Common myeloid progenitor, CD34-positive (primary cell): ENCODE measurements around the gene STAT6.

ENCODE experiments used
- CTCF ChIA-PET: fragments of 350-600 bp; sonication (Branson Sonifier 250); formaldehyde crosslinking; loops from one replicate; lab custom pipeline; 2021; ENCODE audit warnings: antibody characterized with exemption; lab: Charles Lee
- POLR2A ChIA-PET: fragments of 350-600 bp; sonication (Branson Sonifier 250); formaldehyde crosslinking; loops from one replicate; lab custom pipeline; 2021; ENCODE audit warnings: antibody characterized with exemption; lab: Charles Lee
- DNase-seq, 3 donors: peaks; one replicate each; pipeline versions ENCODE4 v3.0.0 to v3.0.0-alpha.2; 2013
- H3K27ac ChIP-seq, 2 experiments: 1 replicate in 1 of 2; 2 replicates in 1 of 2; pipeline ENCODE4 v1.7.0; 2013; ENCODE audit warnings: inconsistent platforms in 2 of 2, low read length in 2 of 2, mild to moderate bottlenecking in 2 of 2, low read depth in 1 of 2, moderate library complexity in 1 of 2; ENCODE audit not compliant: severe bottlenecking in 2 of 2, insufficient read depth in 1 of 2, poor library complexity in 1 of 2
- H3K27me3 ChIP-seq, 5 experiments: replicated peaks in 2 of 5; 1 replicate in 3 of 5; 2 replicates in 2 of 5; pipeline versions ENCODE4 v1.6.1 to v1.7.0; 2013; ENCODE audit warnings: low read length in 4 of 5, mild to moderate bottlenecking in 2 of 5, moderate library complexity in 2 of 5, inconsistent platforms in 1 of 5; ENCODE audit not compliant: insufficient read depth in 5 of 5, control insufficient read depth in 4 of 5
- H3K36me3 ChIP-seq, 4 experiments: 1 replicate in 2 of 4; 2 replicates in 2 of 4; pipeline versions ENCODE4 v1.6.1 to v1.7.0; 2013; ENCODE audit warnings: low read length in 3 of 4, control low read depth in 1 of 4, mild to moderate bottlenecking in 1 of 4; ENCODE audit not compliant: control insufficient read depth in 4 of 4, insufficient read depth in 4 of 4
- H3K4me1 ChIP-seq, 4 experiments: 1 replicate in 3 of 4; 2 replicates in 1 of 4; pipeline versions ENCODE4 v1.6.1 to v1.7.1; 2013; ENCODE audit warnings: low read length in 3 of 4, mild to moderate bottlenecking in 3 of 4, control low read depth in 1 of 4, inconsistent platforms in 1 of 4, moderate library complexity in 1 of 4; ENCODE audit not compliant: control insufficient read depth in 4 of 4, insufficient read depth in 4 of 4; ENCODE audit errors: control extremely low read depth in 1 of 4
- H3K4me3 ChIP-seq, 7 experiments: 1 replicate in 4 of 7; 2 replicates in 3 of 7; pipeline versions ENCODE4 v1.5.1 to v1.7.0; 2013; ENCODE audit warnings: mild to moderate bottlenecking in 7 of 7, low read length in 6 of 7, moderate library complexity in 6 of 7, inconsistent platforms in 2 of 7, low read depth in 2 of 7, control low read depth in 1 of 7; ENCODE audit not compliant: insufficient read depth in 4 of 7, control insufficient read depth in 1 of 7; ENCODE audit errors: extremely low read depth in 1 of 7
- H3K9me3 ChIP-seq, 5 experiments: 1 replicate in 4 of 5; 2 replicates in 1 of 5; pipeline versions ENCODE4 v1.6.1 to v1.7.1; 2013; ENCODE audit warnings: low read length in 4 of 5, mild to moderate bottlenecking in 2 of 5, inconsistent platforms in 1 of 5, low read depth in 1 of 5, moderate library complexity in 1 of 5; ENCODE audit not compliant: control insufficient read depth in 4 of 5, insufficient read depth in 2 of 5; ENCODE audit errors: control extremely low read depth in 1 of 5
- WGBS: methylation state at CpG from one replicate; pipeline ENCODE4 v1.1.5; 2013; ENCODE audit not compliant: insufficient coverage; 5-methylcytosine and 5-hydroxymethylcytosine counted together

Gene STAT6

GRCh38 chr12:57047981-57048380, 63.2 kb downstream of the STAT6 start:
- no peak for DNase-seq
- no peaks in the 10 kb centered on the region for H3K36me3 ChIP-seq
- no peak overlapping the region for H3K27ac ChIP-seq
- no peaks in the 10 kb centered on the region for H3K27me3 ChIP-seq
- ChIA-PET CTCF (interaction anchor here (0.8 to 4.4 kb wide), 8 partner anchors 11 to 125 kb away, joined by 3 to 25 read pairs (median 5); no protein-coding TSS in a partner anchor), POLR2A (no interaction called here)
- H3K4me1 ChIP-seq, result peaks cover 0 to 28% (median 7%) of the 10 kb centered on the region in 4 experiments
- no CpG with 5 or more reads among the region's 1 CpG for WGBS
- no peaks in the 10 kb centered on the region for H3K9me3 ChIP-seq
- no peak overlapping the region for H3K4me3 ChIP-seq

GRCh38 chr12:57046947-57047890, 63.9 kb downstream of the STAT6 start:
- Histone ChIP-seq H3K9me3 (no peaks in the 10 kb centered on the region), H3K27ac (no peak overlapping the region), H3K27me3 (no peaks in the 10 kb centered on the region), H3K4me3 (no peak overlapping the region), H3K36me3 (no peaks in the 10 kb centered on the region), H3K4me1 (peaks cover 0 to 28% (median 7%) of the 10 kb centered on the region in 4 experiments)
- CTCF ChIA-PET, result interaction anchor here (0.5 to 4.4 kb wide), 10 partner anchors 10 to 197 kb away, joined by 3 to 25 read pairs (median 4); no protein-coding TSS in a partner anchor
- POLR2A ChIA-PET, result no interaction called here
- peak in 2 of 3 donors; percentile 42 to 53 for DNase-seq
- WGBS, result 68% methylated on average over 3 of the region's 10 CpGs

- WGBS, result 80% methylated on average over 6 of the region's 6 CpGs
- Histone ChIP-seq H3K27ac (no peak overlapping the region), H3K36me3 (no peaks in the 10 kb centered on the region), H3K9me3 (no peaks in the 10 kb centered on the region), H3K4me3 (no peak overlapping the region), H3K27me3 (no peaks in the 10 kb centered on the region), H3K4me1 (peaks cover 0 to 29% (median 7%) of the 10 kb centered on the region in 4 experiments)
- ChIA-PET POLR2A (no interaction called here), CTCF (interaction anchor here (0.6 to 4.4 kb wide), 5 partner anchors 13 to 38 kb away, joined by 3 to 25 read pairs (median 8); no protein-coding TSS in a partner anchor)
- DNase-seq, result no peak
Observed at GRCh38 chr12:57046086-57046791, 64.9 kb downstream of the STAT6 start.
